HEK293 (cell line): ENCODE data around the gene SRP72.

Source experiments
- CTCF ChIP-seq: fragments of 450-650 bp; formaldehyde crosslinking; IDR thresholded peaks from 2 replicates; pipeline ENCODE4 v1.5.1; 2016; ENCODE audit warnings: missing biosample characterization, missing genetic modification characterization
- GLIS1 ChIP-seq: fragments of 450-650 bp; formaldehyde crosslinking; IDR thresholded peaks from 2 replicates; pipeline ENCODE4 v1.5.1; 2016; ENCODE audit warnings: missing biosample characterization, missing genetic modification characterization
- MYNN ChIP-seq: fragments of 450-650 bp; formaldehyde crosslinking; IDR thresholded peaks from 2 replicates; pipeline ENCODE4 v1.5.1; 2016; ENCODE audit warnings: missing biosample characterization, missing genetic modification characterization, borderline replicate concordance
- PRDM10 ChIP-seq: fragments of 450-650 bp; formaldehyde crosslinking; IDR thresholded peaks from 2 replicates; pipeline ENCODE4 v1.5.1; 2016; ENCODE audit warnings: missing biosample characterization, missing genetic modification characterization
- REST ChIP-seq: fragments of 450-650 bp; formaldehyde crosslinking; IDR thresholded peaks from 2 replicates; pipeline ENCODE4 v1.5.1; 2016; ENCODE audit warnings: missing biosample characterization, missing genetic modification characterization
- ZNF324 ChIP-seq: fragments of 450-650 bp; formaldehyde crosslinking; IDR thresholded peaks from 2 replicates; pipeline ENCODE4 v1.5.1; 2016; ENCODE audit warnings: missing biosample characterization, missing genetic modification characterization
- ZNF366 ChIP-seq: fragments of 450-650 bp; formaldehyde crosslinking; conservative IDR thresholded peaks from 2 replicates; pipeline ENCODE4 v1.5.1; 2016; ENCODE audit warnings: missing biosample characterization, missing genetic modification characterization
- ZNF48 ChIP-seq: fragments of 450-650 bp; formaldehyde crosslinking; IDR thresholded peaks from 2 replicates; pipeline ENCODE4 v1.5.1; 2016; ENCODE audit warnings: missing biosample characterization, missing genetic modification characterization
- ZNF561 ChIP-seq: fragments of 450-650 bp; IDR thresholded peaks from 2 replicates; pipeline ENCODE4 v1.5.1; 2018; ENCODE audit warnings: missing biosample characterization, missing genetic modification characterization, borderline replicate concordance
- ZNF768 ChIP-seq: fragments of 450-650 bp; formaldehyde crosslinking; IDR thresholded peaks from 2 replicates; pipeline ENCODE4 v1.5.1; 2018; ENCODE audit warnings: missing biosample characterization, mild to moderate bottlenecking, missing genetic modification characterization
- ZSCAN30 ChIP-seq: fragments of 450-650 bp; IDR thresholded peaks from 2 replicates; pipeline ENCODE4 v1.5.1; 2018; ENCODE audit warnings: missing biosample characterization, mild to moderate bottlenecking, missing genetic modification characterization, moderate library complexity

- TF ChIP-seq ZSCAN30 (tag by site-specific recombination) (no peak), REST (no peak), CTCF (tag by site-specific recombination) (no peak), MYNN (tag by site-specific recombination) (no peak), ZNF366 (no peak), ZNF768 (tag by site-specific recombination) (no peak), GLIS1 (no peak), ZNF48 (tag by site-specific recombination) (no peak), ZNF324 (tag by site-specific recombination) (no peak), ZNF561 (tag by site-specific recombination) (no peak), PRDM10 (tag by site-specific recombination) (no peak)
Measured at GRCh38 chr4:56448301-56448700, 19.1 kb upstream of the SRP72 start.
